Iris pigment epithelial cell (primary cell): ENCODE results near the gene GNAI2.
"Not testable (repeated sequence)": the region's sequence is repeated elsewhere in the genome, so short reads cannot be mapped to it uniquely, and the experiment has no call there.

ENCODE experiments used
- DNase-seq: peaks from one replicate; pipeline ENCODE4 v3.0.0-alpha.2; 2011; ENCODE audit warnings: low read depth

The GNAI2 gene

DNA sequence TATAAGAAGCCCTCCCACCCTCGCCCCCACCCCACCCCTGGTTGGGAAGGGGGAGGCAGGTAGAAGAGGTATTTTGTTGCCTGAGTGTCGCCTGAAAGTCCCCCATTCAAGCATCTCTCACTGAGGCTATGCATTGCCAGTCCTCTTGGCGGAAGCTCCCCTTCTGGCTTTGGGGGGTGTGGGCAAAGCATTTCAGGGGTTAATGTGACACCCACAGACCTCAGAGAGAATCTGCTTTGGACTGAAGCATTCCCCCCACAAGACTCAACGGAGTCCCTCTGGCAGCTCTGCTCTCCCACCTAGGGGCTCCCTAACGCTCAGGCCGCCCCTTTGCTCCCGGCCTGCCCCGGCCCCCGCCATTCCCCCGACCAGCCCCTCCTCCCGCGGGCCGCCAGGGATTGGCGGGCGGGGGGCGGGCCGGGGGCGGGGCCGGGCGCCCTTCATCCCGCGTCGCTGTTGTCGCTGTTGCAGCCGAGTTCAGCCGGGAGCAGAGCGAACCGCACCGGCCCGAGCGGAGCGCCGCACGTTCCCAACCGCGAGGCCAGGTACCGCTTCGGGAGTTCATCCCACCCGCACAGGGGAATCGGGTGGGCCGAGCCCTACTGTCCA, 31.1 kb upstream of the GNAI2 start, which contains the start of gene SLC38A3:
Gene SLC38A3 (plus strand): TSS at position 468 of the 609 bp plus-strand sequence. CDS start 8,929 bp downstream, outside the sequence.
- DNase-seq: no peak

DNA sequence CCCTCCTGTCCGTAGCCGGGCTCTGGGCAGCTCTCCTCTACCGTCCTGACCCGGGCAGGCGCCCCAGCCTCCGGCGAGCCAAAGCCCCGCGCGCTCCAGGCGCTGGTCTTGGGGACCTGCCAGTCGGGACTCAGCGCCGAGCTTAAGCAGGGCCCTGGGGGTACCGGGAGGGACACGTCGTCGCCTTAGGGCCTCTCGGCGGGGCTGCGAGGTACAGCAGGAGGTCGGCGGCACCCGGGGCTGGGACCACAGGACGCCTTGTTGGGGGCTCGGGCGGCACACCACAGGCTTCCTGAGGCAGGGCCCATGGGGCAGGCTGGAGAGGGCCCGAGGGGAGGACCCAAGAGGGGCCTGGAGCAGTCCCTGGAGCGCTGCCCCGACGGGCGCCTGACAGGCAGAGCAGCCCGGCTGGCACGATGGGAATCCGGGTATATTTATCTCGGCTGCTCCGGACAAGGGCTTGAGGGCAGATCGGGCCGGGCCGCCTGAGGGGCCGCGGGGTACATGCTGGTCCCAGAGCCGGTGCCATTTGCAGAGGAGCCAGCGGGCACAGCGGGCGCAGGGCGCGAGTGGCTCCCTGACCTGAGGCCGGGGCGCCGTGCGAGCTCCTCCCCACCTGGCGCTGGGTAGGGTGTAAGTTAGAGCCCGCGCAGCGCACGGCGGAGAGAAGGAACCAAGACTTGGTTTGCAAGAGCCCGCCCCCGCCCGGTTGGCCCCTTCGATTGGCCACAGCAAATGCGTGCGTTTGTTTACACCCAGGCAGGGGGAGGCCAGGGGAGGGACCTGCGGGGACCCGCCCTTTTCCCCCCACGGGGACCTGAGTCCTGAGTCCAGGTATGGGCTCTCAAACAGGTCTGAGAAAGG, 30.4 kb upstream of the GNAI2 start:
- peak; percentile 13 for DNase-seq

DNA sequence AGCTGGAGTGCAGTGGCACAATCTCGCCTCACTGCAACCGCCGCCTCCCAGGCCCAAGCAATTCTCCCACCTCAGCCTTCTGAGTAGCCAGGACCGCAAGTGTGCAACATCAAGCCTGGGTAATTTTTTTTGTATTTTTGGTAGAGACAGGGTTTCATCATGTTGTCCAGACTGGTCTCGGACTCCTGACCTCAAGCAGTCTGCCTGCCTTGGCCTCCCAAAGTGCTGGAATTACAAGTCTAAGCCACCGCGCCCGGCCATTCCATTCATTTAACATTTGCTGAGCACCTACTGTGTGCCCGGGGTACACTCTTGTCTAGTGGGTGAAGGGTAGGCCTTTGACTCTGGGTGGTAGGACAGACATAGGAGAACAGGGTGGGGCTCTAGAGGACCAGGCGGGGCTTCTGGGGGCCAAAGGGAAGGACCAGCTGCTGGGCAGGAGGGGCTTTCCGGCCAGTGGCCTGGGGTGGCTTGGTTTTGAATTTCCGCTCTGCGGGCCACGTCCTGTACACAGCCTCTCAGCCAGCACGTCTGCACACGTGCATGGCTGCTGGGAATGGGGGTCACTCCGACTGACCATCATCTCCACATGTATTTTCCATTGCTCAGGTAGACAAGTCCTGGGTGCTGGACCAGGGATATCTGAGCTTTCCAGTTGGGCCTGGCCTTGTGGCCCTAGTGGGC, 28.5 kb upstream of the GNAI2 start:
- DNase-seq: no peak

DNA sequence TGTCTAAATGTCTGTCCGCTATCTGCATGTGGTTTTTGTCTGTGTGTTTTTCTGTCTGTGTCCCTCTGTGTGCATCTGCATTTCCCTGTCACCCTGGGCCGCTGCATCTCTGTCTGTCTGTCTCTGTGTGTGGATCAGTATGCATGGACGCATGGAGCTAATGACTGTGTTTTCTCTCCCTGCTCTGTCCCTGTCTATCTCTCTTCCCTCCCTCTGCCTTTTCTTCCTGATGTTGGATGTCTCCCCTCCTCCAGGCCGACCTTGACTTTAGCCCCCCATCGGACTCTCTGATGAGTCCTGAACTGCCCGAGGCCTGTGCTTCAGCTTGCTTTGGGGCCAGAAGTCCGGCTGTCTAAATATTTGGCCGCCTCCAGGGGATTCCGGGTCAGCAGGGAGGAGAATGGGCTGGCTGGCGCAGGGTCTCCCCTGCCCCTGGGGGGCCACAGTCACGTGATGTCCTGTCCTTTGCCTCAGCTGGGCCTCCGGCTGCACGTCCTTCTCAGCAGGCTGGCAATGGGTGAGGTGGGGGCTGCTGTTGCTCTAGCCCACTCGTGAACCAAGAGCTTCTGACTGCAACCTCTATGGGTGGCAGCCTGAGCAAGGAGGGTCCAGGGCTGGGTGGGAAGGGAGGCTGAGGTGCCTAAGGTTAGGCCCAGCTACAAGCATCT, 27.2 kb upstream of the GNAI2 start:
- no peak for DNase-seq

DNA sequence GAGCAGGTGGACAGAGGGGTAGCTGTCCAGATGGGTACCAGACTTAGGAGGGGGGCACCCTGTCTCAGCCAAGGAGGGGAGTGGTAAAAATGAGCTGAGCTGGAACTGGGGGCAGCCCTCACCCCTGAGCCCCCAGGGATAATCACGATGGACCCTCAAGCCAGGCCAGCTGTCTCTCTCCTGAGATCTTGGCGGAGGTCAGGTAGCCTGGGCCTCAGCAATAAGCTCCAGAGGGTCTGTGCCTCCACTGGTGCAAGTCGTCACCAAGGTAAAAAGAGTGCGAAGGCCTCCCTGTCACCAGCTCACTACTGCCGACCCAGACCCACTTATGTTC, 25.9 kb upstream of the GNAI2 start:
- no peak for DNase-seq

DNA sequence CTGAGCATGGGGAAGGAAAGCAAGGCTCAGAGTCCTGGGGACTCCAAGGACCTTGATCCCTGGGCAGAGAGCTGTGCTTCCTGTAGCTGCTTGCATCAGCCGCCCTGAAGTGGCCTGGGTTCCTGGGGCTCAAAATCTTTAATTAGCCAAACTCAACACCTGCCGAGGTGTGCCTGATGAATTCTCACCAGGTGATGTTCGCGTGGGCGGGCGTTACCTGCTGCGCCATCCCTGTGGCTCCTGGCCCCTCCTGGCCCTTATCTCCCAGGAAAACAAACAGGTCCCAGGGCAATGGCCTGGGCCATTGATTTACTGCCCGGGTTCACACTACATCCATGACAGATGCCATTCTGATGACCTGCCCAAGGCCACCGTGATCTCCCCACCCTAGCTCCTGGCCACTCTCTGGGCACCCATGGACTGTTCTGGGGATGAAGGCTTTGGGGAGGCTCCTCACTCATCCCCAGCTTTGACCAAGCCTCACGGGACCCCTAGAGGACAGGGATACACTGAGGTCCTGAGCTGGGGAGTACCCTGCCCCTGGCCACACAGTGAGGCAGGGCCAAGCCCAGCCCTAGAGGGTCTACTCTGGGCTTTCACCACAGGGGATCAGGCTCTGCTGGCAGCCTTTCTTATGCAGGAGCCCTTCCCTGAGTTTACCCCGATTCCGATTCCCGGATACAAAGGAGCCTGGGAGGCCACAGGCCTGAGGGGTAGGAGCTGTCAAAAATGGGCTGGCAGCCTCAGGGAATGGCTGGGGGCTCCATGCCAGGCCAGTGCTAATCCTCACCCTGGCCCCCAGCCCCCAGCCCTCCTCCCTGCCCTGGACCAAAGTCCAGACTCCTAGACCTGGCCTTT, 25.3 kb upstream of the GNAI2 start:
- DNase-seq: no peak

DNA sequence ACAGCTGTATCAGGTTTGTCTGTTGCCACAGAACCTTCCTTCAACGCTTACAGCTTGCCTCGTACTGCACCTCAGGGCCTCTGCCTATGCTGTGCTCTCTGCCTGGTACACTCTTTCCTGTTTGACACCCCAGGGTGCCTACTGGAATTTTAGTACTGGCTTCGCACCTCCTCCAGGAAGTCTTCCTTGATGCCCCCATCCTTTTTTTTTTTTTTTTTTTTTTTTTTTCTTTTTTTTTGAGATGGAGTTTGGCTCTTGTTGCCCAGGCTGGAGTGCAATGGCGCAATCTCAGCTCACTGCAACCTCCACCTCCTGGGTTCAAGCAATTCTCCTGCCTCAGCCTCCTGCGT, 24.7 kb upstream of the GNAI2 start:
- DNase-seq: not testable (repeated sequence)

DNA sequence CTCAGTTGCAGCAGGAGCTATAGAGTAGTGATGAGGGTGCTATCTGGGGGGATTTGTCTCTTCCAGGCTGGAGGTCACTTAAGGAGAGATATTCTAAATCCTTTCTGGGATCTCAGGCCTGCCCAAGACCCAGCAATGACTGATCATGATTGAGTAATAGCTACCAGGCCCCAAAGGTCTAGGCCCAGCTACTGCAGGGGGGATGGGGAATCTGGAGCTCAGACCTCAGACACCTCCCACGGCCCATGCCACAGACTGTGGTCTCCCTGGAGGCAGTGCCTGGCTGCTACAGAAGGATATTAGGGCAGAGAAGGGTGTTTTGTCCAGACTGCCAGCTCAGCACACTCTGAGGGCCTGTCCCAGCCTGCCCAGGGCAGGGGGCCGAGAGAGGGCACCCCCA, 24.1 kb upstream of the GNAI2 start:
- peak; percentile 49 for DNase-seq

DNA sequence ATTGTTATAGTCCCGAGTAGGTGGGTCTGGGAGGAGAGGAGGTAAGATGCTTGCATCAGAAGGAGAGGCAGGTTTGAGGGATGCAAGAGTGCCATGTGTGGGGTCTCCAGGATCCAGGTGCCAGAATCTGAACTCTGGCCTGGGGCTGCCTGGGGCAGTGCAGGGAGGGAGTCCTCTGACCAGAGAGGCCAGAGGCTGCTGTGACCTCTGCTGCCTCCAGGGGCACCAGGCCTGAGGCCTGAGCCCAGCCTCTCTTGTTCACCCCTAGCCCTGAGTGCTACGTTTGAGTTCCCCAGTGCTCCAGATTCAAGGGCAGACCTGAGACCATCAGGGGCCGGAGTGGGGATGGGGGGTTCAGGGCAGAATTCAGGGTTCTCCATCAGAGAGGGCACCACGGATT, 23.5 kb upstream of the GNAI2 start:
- DNase-seq: no peak

DNA sequence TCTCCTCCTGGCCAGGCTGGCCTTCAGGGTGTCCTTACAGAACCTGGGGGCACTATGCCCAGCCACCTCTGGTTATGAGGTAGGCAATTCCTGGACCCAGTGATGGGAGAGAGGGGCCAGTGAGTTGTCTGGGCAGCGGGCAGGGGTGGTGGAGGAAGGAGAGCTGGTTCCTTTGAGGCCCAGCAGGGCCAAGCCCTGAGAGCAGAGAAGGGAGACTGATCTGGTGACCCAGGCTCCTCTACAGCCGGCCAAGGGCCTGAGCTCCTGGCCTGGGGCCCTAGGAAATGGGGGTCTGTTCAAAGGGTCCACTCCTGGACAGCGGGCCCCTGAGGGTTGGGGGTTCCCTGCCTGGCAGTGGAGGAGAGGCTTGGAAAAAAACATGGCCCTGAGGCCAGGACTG, 23.0 kb upstream of the GNAI2 start:
- no peak for DNase-seq

DNA sequence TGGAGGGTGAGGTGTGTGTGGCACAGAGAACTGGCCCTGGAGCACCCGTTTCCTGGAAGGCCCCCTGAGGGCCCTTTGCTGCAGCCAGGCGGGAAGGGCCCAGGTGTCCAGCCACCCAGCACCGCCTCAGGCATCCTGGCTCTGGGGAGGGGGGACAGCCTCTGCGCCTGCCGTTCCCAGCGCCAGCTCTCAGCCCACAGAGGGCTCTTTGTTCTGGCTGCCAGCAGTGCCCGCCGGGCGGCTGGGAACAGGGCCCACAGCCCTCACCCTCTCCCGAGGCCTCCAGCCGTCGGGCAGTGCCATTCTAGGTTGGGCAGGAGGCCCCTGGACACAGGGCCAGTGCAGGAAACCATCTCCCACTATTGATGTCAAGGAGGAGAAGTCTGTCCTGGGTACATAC, 22.6 kb upstream of the GNAI2 start:
- DNase-seq: no peak

DNA sequence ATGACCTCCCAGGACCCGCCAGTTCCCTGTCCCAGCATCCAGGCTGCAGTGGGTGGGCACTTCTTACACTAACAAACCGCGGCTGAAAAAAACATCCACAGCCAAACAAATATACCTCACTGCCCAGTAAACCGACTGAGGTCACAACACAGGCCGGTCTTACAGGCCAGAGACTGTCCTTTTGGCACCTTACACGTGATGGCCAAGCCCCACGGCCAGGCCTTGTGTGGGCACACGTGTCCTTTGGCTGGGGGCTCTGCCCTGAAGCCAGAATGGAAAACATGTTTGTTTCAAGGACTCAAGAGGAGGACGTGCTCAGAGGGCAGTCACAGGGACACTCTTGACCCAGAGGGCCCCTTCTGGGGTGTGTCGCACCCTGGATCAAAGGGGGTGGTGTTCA, 21.2 kb upstream of the GNAI2 start:
- DNase-seq: no peak

DNA sequence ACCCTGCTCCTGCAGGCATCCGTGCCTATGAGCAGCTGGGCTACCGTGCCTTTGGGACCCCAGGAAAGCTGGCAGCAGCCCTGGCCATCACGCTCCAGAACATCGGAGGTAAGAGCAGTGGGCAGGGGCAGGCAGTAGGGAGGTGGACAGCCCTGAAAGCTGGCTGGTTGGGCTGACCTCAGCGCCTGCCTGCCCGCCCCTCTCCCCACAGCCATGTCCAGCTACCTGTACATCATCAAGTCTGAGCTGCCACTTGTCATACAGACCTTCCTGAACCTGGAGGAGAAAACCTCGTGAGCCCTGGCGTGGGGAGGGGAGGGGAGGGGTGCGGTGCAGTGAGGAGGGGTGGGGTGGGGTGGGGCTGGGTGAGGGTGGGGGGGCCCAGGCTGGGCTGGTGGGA, 20.5 kb upstream of the GNAI2 start:
- no peak for DNase-seq

DNA sequence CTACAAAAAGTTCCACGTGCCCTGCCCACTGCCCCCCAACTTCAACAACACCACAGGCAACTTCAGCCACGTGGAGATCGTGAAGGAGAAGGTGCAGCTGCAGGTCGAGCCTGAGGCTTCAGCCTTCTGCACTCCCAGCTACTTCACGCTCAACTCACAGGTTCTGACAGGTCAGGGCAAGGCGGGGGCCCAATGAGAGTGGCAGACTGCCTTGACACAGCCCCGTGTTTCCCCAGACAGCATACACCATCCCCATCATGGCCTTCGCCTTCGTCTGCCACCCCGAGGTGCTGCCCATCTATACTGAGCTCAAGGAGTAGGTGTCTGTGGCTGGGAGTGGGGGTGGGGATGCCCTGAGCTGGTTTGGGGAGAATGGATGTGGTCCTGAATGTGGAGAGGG, 18.3 kb upstream of the GNAI2 start:
- DNase-seq: no peak

DNA sequence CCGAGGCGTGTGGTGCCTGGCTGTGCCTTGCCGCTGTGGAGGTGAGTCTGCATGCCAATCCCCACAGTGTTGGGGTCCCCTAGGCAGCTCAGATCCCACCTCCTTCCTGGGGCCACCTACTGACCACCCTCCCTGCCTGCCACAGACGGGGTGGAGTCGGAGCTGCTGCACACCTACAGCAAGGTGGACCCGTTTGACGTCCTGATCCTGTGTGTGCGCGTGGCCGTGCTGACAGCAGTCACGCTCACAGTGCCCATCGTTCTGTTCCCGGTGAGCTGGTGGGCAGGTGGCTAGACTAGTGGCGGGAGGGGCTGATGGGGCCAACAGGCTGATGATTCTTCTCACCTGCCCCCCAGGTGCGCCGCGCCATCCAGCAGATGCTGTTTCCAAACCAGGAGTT, 17.6 kb upstream of the GNAI2 start:
- DNase-seq: no peak

DNA sequence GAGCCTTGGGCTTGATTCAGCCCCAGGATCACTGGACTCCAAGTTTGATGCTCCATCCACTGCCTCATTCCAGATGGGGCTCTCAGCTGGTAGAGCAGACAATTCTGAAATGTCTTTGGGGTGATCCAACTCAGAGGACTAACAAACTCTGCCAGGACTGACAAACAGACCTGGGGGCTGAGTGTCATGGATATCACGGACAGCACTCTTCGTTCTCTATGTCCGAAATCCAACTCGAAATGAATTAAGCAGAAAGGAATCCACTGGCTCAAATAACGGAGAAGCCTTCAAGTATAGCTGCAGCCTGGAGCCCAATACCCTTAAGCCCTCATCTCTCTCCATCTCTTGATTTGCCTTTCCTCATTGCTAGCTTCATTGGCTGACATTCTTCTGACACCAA, 16.7 kb upstream of the GNAI2 start:
- no peak for DNase-seq

DNA sequence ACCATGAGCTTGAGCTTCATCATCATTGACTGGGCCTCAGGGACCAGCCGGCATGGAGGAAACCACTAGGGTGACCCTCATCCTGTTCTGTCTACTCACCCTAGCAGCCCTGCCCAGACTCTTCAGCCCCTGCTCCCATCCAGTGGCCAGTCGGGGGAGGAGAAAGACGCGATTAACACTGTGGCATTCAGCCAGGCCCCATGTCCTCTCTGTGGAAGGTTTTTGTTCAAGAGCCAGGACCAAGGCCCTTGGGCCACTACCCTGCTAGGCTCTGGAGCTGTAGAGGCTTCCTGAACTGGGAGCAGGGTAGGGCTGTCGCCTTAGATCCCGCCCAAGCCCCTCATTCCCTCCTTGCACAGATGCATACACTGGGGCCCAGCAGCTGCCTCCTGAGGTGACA, 15.9 kb upstream of the GNAI2 start:
- DNase-seq: no peak

DNA sequence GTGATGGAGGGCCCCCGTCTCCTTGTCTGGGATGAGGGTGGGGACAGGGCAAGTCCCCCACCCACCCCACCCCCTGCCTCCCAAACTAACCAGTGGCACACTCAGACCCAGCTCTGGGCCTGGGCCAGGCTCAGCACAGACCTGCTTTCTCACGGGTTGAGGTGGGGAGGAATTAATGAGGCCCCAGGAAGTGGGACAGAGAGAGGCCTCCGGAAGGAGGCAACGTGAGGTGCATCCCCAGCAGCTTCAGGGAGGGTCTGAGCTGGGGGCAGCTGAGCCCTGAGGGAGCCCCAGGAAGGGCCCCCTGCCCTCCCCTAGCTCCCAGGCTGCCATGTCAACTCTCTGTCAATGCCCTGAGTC, 15.0 kb upstream of the GNAI2 start:
- no peak for DNase-seq

DNA sequence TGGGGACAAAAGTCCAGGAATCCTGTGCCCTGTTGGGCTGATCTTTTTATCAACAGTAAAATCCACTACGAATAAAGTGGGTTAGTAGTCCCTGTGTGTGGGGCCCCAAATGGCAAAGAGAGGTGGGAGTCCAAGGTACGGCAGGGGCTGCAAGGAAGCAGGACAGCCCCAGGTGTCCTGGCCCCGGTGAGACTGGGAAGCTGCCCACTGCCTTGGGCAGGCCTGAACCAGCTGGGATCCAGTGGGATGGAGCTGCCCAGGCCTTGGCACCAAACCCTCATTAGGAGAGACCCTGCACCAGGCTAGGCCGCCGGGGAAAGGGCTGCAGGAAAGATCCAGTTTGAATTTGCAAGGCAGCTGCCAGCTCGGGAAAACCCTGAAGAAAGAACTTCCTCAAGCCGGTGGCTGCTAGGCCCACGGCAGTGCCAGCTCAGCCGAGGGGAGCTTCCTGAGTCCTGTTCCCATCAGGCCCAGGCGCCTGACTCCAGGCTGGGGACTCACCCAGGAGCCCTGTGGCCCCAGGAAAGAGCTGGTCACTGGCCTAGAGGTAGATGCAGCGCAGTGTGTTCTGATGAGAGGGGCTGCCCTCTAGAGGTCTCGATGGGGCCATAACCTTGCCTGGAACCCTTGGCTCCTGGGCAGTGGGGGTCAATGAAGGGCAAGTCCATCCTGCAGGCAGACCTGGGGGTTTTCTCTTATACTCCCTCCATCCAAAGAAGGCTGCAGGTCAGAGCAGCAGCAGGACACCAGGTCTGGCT, 14.4 kb upstream of the GNAI2 start:
- DNase-seq: no peak

DNA sequence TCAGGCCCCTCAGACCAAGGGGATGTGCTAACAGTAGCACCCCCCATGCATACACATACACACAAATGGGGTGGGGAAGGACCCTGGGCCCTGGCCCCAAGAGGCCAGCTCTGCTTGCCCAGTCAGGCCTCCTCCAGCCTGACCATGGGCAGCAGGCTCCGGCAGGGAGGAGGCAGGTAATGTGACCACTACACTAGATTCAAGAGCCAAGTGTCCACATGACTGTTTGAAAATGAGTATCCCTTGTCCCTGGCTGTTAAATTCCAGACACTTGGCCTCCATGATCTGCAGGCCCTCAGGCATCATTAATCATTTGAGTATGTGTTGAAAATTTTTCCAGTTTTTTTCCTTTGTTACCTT, 13.9 kb upstream of the GNAI2 start:
- DNase-seq: no peak

DNA sequence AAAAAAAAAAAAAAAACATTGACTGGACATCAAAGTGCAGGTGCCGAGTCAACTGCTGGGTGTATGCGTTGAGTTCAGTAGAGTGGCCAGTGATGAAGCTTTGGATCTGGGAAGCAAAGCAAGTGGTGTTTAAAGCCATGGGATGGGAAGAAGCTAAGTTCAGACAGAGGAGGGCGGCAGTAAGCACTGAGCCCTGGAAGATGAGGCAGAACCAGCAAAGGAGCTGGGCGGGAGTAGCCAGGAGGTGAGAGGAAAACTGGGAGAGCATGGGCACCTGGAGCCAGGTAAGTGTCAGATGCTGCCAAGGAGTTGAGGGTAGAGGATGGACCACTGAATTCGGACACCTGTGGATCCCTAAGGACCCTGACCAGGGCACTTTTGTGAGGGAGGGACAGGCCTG, 11.4 kb upstream of the GNAI2 start:
- no peak for DNase-seq
